Transverse colon (tissue), 4 donors: ENCODE results near the gene CASP5. TPM values are rescaled to one million over a fixed set of nuclear protein-coding genes. Genes with fewer than 3 reads are reported as not detected.

ENCODE experiments used
- DNase-seq: peaks from one replicate; pipeline ENCODE4 v3.0.0-alpha.2; 2019
- H3K27ac ChIP-seq, 4 donors: fragments of 200-600 bp; sonication (generic); 2 replicates each; pipeline ENCODE4 v1.5.1; 2016 to 2018; ENCODE audit warnings: inconsistent platforms in 4 of 4
- H3K27me3 ChIP-seq: fragments of 200-600 bp; sonication (generic); 2 replicates; pipeline ENCODE4 v1.5.1; 2017; ENCODE audit warnings: inconsistent platforms
- H3K36me3 ChIP-seq, 4 donors: fragments of 200-600 bp; sonication (generic); 2 replicates each; pipeline ENCODE4 v1.5.1; 2017 to 2019; ENCODE audit warnings: inconsistent platforms in 4 of 4
- H3K4me1 ChIP-seq, 4 donors: fragments of 200-600 bp; sonication (generic); 2 replicates each; pipeline ENCODE4 v1.5.1; 2017 to 2020; ENCODE audit warnings: inconsistent platforms in 4 of 4
- H3K4me3 ChIP-seq, 4 donors: fragments of 200-600 bp; sonication (generic); 1 replicate in 1 of 4; 2 replicates in 3 of 4; pipeline versions ENCODE4 v1.5.1 to v1.6.1; 2017 to 2019; ENCODE audit warnings: inconsistent platforms in 4 of 4
- H3K9me3 ChIP-seq, 2 donors: fragments of 200-600 bp; sonication (generic); 2 replicates each; pipeline ENCODE4 v1.5.1; 2017 to 2019; ENCODE audit warnings: inconsistent platforms in 2 of 2
- EP300 ChIP-seq: sonication (generic); formaldehyde crosslinking; IDR thresholded peaks from one replicate; pipeline ENCODE4 v1.6.1; 2017; ENCODE audit warnings: antibody characterized with exemption, low read depth
- POLR2A ChIP-seq: fragments of 450-650 bp; IDR thresholded peaks from one replicate; pipeline ENCODE4 v1.6.1; 2016; ENCODE audit warnings: antibody characterized with exemption, mild to moderate bottlenecking, moderate library complexity
- POLR2AphosphoS5 ChIP-seq, 3 donors: sonication (generic); formaldehyde crosslinking; IDR thresholded peaks; one replicate each; pipeline ENCODE4 v1.6.1; 2016; ENCODE audit warnings: antibody characterized with exemption in 3 of 3
- WGBS, 2 donors: methylation state at CpG; one replicate each; pipeline ENCODE4 v1.1.5; 2018; ENCODE audit warnings: low coverage in 1 of 2; 5-methylcytosine and 5-hydroxymethylcytosine counted together
- in situ Hi-C, 4 donors: fragments of 200-750 bp; cut with MboI; loops; one replicate each; pipeline versions ENCODE4 v1.15.0 to v1.15.1; 2017; ENCODE audit warnings: low sequenced_read_pairs in 3 of 4, low pct_ligation_motif_present in 1 of 4, low pct_unique_long_range_greater_than_20kb in 1 of 4
- intact Hi-C: fragments of 100-400 bp; cut with DNase I; formaldehyde crosslinking; loops from one replicate; pipeline ENCODE4 v1.15.1; 2023; ENCODE audit warnings: low total_unique reads
- total RNA-seq, 4 donors: library from RNA; depleted of rRNA; stranded (reverse); fragments of >200 nt; gene quantifications; one replicate each; pipeline ENCODE4 v1.1.0, GENCODE V29; 2016
- TF ChIP-seq, protein P1 (sequence below), 5 experiments: fragments of 200-600 bp in 3 of 5; fragments of 450-650 bp in 2 of 5; sonication (generic) in 3 of 5; IDR thresholded peaks; 1 replicate in 2 of 5; 2 replicates in 3 of 5; pipeline ENCODE4 v1.5.1; 2016 to 2017; ENCODE audit warnings: antibody characterized with exemption in 5 of 5, inconsistent platforms in 3 of 5, mild to moderate bottlenecking in 2 of 5, moderate library complexity in 1 of 5

Gene CASP5
- total RNA-seq, 4 donors from 2014 or later = 27.2 to 63.1 (median 38.0) TPM

DNA sequence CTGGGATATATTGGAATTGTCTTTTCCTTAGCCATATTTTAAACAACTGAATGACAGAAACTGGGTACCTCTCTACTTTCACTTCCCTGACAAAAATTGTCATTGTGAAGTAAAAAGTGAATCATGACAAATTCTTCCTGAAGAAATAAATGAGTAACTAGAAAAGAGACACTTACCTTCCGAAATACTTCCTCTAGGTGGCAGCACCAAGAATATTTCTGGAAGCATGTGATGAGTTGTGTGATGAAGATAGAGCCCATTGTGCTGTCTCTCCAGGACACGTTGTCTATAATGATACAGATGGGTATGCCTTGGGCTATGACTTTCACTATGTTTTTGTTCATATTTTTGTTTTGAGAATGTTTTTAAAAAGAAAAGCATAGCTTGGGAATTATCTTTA is 76.1 kb downstream of the CASP5 start:
- Histone ChIP-seq H3K27ac (no peak overlapping the region), H3K4me1 (no peaks in the 10 kb centered on the region), H3K27me3 (no peaks in the 10 kb centered on the region), H3K9me3 (no peaks in the 10 kb centered on the region), H3K36me3 (peaks cover 0 to 34% (median 7%) of the 10 kb centered on the region in 4 donors), H3K4me3 (no peak overlapping the region)
- WGBS, 2 donors = 7 to 14% methylated on average over 2 of the region's 2 CpGs
- intact Hi-C loops = no loop called here
- in situ Hi-C loops = no loop called here
- no peak for DNase-seq
- TF ChIP-seq POLR2A = no peak
- no peak for TF ChIP-seq EP300
- no peak for TF ChIP-seq POLR2AphosphoS5 (IDR thresholded peaks at IDR 0.05)
- TF ChIP-seq, protein P1, sequence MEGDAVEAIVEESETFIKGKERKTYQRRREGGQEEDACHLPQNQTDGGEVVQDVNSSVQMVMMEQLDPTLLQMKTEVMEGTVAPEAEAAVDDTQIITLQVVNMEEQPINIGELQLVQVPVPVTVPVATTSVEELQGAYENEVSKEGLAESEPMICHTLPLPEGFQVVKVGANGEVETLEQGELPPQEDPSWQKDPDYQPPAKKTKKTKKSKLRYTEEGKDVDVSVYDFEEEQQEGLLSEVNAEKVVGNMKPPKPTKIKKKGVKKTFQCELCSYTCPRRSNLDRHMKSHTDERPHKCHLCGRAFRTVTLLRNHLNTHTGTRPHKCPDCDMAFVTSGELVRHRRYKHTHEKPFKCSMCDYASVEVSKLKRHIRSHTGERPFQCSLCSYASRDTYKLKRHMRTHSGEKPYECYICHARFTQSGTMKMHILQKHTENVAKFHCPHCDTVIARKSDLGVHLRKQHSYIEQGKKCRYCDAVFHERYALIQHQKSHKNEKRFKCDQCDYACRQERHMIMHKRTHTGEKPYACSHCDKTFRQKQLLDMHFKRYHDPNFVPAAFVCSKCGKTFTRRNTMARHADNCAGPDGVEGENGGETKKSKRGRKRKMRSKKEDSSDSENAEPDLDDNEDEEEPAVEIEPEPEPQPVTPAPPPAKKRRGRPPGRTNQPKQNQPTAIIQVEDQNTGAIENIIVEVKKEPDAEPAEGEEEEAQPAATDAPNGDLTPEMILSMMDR (IDR thresholded peaks at IDR 0.05) = peak; percentile 47 to 59 (median 51)

Other genes with a start within 250 kb of the CASP5 start
- 1 to 10 TPM in 1 of 4 donors, under 1 TPM in 1, not detected in 2; 0.27 to 1.9 TPM for gene CASP12, start 124.7 kb downstream of the CASP5 start, total RNA-seq
- gene CASP4, start 54.6 kb downstream of the CASP5 start, total RNA-seq = 10 to 100 TPM; 36.4 to 86.3 (median 49.8) TPM
- gene CASP1, start 12.0 kb upstream of the CASP5 start, total RNA-seq = 10 to 100 TPM in 3 of 4 donors, 1 to 10 TPM in 1; 8.2 to 41.9 (median 16.6) TPM
- gene CARD16, start 22.2 kb upstream of the CASP5 start, total RNA-seq = 10 to 100 TPM in 2 of 4 donors, 1 to 10 TPM in 1, not detected in 1; 8.0 to 34.0 (median 28.4) TPM
- gene CARD18, start 116.6 kb upstream of the CASP5 start, total RNA-seq = not detected